Measurements from ENCODE around the gene EGLN3.
"Not testable (repeated sequence)": the region's sequence is repeated elsewhere in the genome, so short reads cannot be mapped to it uniquely, and the experiment has no call there.

EGLN3 gene

GRCh38 chr14:33950320-33951182 is at the start of gene EGLN3:
TSS of gene EGLN3 (minus strand) at chr14:33951074. CDS start at chr14:33950752, 322 bp downstream.
- DNase-seq (ENCODE audit: low read depth in 4 of 4, low spot score in 1 of 4) = peak; percentile 10 to 48 (median 36)

- DNase-seq (ENCODE audit: low read depth in 4 of 4, low spot score in 1 of 4) = no peak
Observed at GRCh38 chr14:34000396-34000795, 49.5 kb upstream of the EGLN3 start.

- no peak for DNase-seq (ENCODE audit: low read depth in 4 of 4, low spot score in 1 of 4)
Observed at GRCh38 chr14:33999771-34000291, 49.0 kb upstream of the EGLN3 start.

GRCh38 chr14:33997611-33998010 is 46.7 kb upstream of the EGLN3 start:
- DNase-seq (ENCODE audit: low read depth in 4 of 4, low spot score in 1 of 4) = no peak

- DNase-seq (ENCODE audit: low read depth in 4 of 4, low spot score in 1 of 4) = no peak
Observed at GRCh38 chr14:33996462-33996861, 45.6 kb upstream of the EGLN3 start.

GRCh38 chr14:33993246-33993645 is 42.4 kb upstream of the EGLN3 start:
- DNase-seq (ENCODE audit: low read depth in 4 of 4, low spot score in 1 of 4) = no peak

GRCh38 chr14:33992274-33993007 is 41.6 kb upstream of the EGLN3 start:
- DNase-seq (ENCODE audit: low read depth in 4 of 4, low spot score in 1 of 4) = no peak

- DNase-seq (ENCODE audit: low read depth in 4 of 4, low spot score in 1 of 4) = no peak
Observed at GRCh38 chr14:33990790-33991189, 39.9 kb upstream of the EGLN3 start.

- DNase-seq (ENCODE audit: low read depth in 4 of 4, low spot score in 1 of 4) = no peak
Observed at GRCh38 chr14:33987565-33988080, 36.7 kb upstream of the EGLN3 start.

GRCh38 chr14:33986804-33987203 is 35.9 kb upstream of the EGLN3 start:
- no peak for DNase-seq (ENCODE audit: low read depth in 4 of 4, low spot score in 1 of 4)

- DNase-seq (ENCODE audit: low read depth in 4 of 4, low spot score in 1 of 4) = no peak
Observed at GRCh38 chr14:33985242-33985641, 34.4 kb upstream of the EGLN3 start.

GRCh38 chr14:33979613-33980276 is 28.9 kb upstream of the EGLN3 start:
- no peak for DNase-seq (ENCODE audit: low read depth in 4 of 4, low spot score in 1 of 4)

- DNase-seq (ENCODE audit: low read depth in 4 of 4, low spot score in 1 of 4) = no peak
Observed at GRCh38 chr14:33978892-33979612, 28.2 kb upstream of the EGLN3 start.

GRCh38 chr14:33972583-33973081 is 21.8 kb upstream of the EGLN3 start:
- DNase-seq (ENCODE audit: low read depth in 4 of 4, low spot score in 1 of 4) = no peak

GRCh38 chr14:33969846-33970245 is 19.0 kb upstream of the EGLN3 start:
- not testable (repeated sequence) for DNase-seq (ENCODE audit: low read depth in 4 of 4, low spot score in 1 of 4)

GRCh38 chr14:33968722-33969121 is 17.8 kb upstream of the EGLN3 start:
- no peak for DNase-seq (ENCODE audit: low read depth in 4 of 4, low spot score in 1 of 4)

- no peak for DNase-seq (ENCODE audit: low read depth in 4 of 4, low spot score in 1 of 4)
Observed at GRCh38 chr14:33967138-33967537, 16.3 kb upstream of the EGLN3 start.

GRCh38 chr14:33966276-33966675 is 15.4 kb upstream of the EGLN3 start:
- DNase-seq (ENCODE audit: low read depth in 4 of 4, low spot score in 1 of 4) = no peak

GRCh38 chr14:33964599-33965317 is 13.9 kb upstream of the EGLN3 start:
- DNase-seq (ENCODE audit: low read depth in 4 of 4, low spot score in 1 of 4) = no peak

- DNase-seq (ENCODE audit: low read depth in 4 of 4, low spot score in 1 of 4) = no peak
Observed at GRCh38 chr14:33963892-33964291, 13.0 kb upstream of the EGLN3 start.
